Stomach (tissue), 4 donors: ENCODE results near the gene RNASE13.

Experiments
- EP300 ChIP-seq: sonication (generic); formaldehyde crosslinking; IDR thresholded peaks from one replicate; pipeline ENCODE4 v1.6.1; 2017; ENCODE audit warnings: antibody characterized with exemption
- POLR2A ChIP-seq, 4 donors: fragments of 450-650 bp; IDR thresholded peaks; one replicate each; pipeline ENCODE4 v1.6.1; 2016; ENCODE audit warnings: antibody characterized with exemption in 4 of 4, control low read depth in 2 of 4, mild to moderate bottlenecking in 1 of 4, moderate library complexity in 1 of 4
- POLR2AphosphoS5 ChIP-seq, 3 donors: sonication (generic); formaldehyde crosslinking; IDR thresholded peaks; one replicate each; pipeline ENCODE4 v1.6.1; 2016; ENCODE audit warnings: antibody characterized with exemption in 3 of 3
- TF ChIP-seq, protein P1 (sequence below), 7 experiments: fragments of 450-650 bp in 4 of 7; fragments of 200-600 bp in 3 of 7; sonication (generic) in 3 of 7; IDR thresholded peaks; one replicate each; pipeline ENCODE4 v1.5.1; 2016 to 2019; ENCODE audit warnings: antibody characterized with exemption in 7 of 7, control low read depth in 2 of 7, mild to moderate bottlenecking in 1 of 7

GRCh38 chr14:21022686-21023085 lies 11.9 kb downstream of the RNASE13 start:
- no peak for TF ChIP-seq EP300
- TF ChIP-seq, protein P1, sequence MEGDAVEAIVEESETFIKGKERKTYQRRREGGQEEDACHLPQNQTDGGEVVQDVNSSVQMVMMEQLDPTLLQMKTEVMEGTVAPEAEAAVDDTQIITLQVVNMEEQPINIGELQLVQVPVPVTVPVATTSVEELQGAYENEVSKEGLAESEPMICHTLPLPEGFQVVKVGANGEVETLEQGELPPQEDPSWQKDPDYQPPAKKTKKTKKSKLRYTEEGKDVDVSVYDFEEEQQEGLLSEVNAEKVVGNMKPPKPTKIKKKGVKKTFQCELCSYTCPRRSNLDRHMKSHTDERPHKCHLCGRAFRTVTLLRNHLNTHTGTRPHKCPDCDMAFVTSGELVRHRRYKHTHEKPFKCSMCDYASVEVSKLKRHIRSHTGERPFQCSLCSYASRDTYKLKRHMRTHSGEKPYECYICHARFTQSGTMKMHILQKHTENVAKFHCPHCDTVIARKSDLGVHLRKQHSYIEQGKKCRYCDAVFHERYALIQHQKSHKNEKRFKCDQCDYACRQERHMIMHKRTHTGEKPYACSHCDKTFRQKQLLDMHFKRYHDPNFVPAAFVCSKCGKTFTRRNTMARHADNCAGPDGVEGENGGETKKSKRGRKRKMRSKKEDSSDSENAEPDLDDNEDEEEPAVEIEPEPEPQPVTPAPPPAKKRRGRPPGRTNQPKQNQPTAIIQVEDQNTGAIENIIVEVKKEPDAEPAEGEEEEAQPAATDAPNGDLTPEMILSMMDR (IDR thresholded peaks at IDR 0.05): no peak
- TF ChIP-seq POLR2A (IDR thresholded peaks at IDR 0.05): no peak
- TF ChIP-seq POLR2AphosphoS5 (IDR thresholded peaks at IDR 0.05): no peak
